Femur (tissue), 1 donor: ENCODE measurements around the gene KIF3A.
A peak's percentile ranks its signal among the peaks of the same experiment; 100 is the strongest.

Source experiments
- DNase-seq: peaks from one replicate; pipeline ENCODE4 v3.0.0-alpha.2; 2017

Gene KIF3A

DNA sequence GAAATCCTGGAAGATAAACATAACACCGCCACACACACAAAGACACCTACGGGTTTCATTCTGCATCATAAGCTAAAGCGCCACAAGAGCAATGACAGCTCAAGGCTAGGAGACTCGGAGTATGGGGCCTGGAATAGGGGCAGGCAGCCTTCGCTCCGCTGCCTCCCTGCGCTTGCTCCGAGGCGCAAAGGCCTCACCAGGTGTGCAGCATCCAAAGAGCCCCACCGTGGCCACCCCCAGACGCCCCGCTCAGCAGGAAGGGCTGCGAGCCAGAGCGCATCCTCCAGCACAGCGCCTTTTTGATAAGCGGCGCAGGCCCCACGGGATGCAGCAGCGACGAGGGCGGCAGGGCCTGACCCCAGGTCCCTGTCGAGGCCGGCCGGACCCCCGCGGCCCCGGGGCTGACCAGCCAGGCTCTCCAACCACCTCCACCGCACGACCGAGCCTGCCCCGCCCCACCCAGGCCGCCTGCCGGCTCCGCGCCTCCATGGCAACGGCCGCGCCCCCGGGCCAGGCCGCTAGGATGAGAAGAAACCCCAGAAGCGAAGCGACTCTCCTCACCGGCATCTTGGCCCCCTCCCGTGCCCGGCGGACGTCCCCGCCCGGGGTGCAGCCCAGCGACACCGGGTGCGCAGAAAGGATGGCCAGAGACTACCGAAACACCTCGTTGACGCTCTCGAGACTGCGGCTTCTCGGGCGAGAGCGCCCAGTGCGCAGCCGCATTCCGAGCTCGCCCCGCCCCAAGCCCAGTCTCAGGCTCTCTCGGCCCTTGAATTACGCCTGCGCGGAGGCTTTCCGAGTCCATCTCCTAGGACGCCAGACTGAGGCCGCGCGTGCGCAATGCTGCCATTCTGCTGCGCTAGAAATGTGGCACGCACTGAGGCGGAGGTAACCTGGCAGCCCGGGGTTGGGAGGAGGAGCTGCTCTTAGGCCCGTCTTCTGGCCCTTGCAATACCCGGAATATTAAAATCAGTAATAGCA, at the start of gene KIF3A:
TSS of gene KIF3A (minus strand) at position 694 of the 981 bp plus-strand sequence. CDS start at position 567, 127 bp downstream.
- DNase-seq, result peak; percentile 96

GRCh38 chr5:132787076-132787475, 49.7 kb upstream of the KIF3A start:
- DNase-seq, result no peak

GRCh38 chr5:132785864-132786263, 48.5 kb upstream of the KIF3A start:
- no peak for DNase-seq

DNA sequence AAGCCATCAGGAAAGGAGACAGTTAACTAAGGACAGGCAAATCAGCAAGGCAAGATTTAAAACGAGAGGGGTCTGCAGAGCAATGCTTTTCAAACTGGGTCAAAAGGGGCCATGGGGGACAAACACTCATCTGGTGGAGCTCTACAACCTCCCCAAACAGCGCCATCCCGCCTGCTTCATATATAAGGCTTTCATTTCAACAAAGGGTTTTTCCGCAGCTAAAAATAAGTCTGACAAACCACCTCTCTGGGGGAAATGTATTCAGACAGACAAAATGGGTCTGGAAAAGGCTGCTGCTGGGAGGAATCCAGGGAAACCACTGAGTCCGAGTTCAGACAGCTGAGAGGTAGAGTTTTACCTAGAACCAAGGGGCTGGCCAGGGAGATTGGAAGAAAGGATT, 48.0 kb upstream of the KIF3A start:
- DNase-seq, result no peak

GRCh38 chr5:132782101-132782500, 44.8 kb upstream of the KIF3A start:
- DNase-seq, result no peak

DNA sequence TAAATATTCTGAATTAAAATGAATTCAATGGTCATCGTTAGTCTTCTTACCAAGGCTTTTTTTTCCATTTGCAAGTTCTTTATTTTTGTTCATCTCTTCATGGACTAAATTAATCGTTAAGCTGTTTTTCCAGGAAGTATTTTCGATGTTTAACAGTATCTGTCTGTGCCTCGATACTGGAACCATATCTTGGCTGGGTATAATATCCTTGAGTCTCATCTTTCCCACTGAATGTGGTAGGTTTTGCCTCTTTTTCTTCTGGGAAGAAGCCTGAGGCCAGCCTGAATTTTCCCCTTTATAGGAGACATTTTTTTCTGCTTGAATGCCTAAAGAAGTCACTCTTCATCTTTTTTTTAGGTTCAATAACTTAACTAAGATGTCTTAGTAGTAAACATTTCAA, 43.7 kb upstream of the KIF3A start:
- DNase-seq, result no peak

DNA sequence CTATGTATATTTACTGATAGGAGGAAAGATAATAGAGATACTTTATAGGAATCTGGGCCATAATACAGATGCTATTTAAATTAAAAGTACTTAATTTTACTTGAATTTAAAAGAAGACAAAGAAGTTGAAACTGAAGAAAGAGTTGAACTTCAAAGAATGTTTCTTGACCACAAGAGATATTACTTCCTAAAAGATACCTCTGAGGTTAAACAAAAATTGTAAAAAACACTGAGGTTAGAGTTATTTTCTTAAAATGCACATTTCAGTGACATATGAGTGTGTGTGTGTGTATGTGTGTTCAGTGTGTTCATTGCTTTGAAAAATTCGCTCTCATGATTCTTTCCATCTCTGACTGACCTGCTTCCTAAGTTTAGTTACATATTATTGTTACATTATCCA, 43.2 kb upstream of the KIF3A start:
- DNase-seq, result no peak

DNA sequence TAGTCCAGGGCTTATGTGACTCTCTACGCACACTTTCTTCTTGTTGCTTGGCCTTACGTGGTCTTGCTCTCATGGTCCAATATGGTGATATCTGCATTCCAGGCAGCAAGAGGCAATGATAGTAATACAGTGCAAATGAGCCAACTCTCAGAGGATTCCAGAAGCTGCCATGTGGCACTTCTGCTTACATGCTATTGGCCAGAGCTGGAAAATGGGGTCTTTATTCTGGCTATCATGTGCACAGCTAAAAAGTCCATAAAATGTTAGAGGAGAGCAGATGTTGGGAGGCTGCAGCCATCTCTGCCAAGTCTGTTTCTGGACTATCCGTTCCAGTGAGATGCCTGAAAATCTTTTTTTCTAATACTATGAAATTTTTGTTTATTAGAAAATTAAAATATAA, 42.6 kb upstream of the KIF3A start:
- no peak for DNase-seq

GRCh38 chr5:132778856-132779255, 41.5 kb upstream of the KIF3A start:
- no peak for DNase-seq

GRCh38 chr5:132778129-132778528, 40.8 kb upstream of the KIF3A start:
- DNase-seq, result no peak

- DNase-seq, result peak; percentile 80
These were observed 40.1 kb upstream of the KIF3A start, which contains the start of gene SEPTIN8 for GRCh38 chr5:132777209-132778069. TSS of gene SEPTIN8 (minus strand) at chr5:132777239. CDS start at chr5:132777137, 102 bp downstream.

DNA sequence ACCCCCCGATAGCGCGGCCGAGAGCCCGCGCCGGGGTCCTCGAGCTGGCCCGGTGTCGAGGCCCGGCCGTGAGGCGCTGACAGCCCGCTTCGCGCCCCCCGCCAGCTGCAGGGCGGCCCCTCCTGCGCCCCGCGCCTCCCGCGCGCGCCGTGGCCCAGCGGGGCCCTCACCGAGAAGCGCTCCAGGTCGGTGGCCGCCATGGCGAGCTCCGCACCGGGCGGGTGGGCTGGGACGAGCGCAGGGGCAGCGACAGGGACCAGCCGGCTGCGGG, 39.5 kb upstream of the KIF3A start:
- no peak for DNase-seq

DNA sequence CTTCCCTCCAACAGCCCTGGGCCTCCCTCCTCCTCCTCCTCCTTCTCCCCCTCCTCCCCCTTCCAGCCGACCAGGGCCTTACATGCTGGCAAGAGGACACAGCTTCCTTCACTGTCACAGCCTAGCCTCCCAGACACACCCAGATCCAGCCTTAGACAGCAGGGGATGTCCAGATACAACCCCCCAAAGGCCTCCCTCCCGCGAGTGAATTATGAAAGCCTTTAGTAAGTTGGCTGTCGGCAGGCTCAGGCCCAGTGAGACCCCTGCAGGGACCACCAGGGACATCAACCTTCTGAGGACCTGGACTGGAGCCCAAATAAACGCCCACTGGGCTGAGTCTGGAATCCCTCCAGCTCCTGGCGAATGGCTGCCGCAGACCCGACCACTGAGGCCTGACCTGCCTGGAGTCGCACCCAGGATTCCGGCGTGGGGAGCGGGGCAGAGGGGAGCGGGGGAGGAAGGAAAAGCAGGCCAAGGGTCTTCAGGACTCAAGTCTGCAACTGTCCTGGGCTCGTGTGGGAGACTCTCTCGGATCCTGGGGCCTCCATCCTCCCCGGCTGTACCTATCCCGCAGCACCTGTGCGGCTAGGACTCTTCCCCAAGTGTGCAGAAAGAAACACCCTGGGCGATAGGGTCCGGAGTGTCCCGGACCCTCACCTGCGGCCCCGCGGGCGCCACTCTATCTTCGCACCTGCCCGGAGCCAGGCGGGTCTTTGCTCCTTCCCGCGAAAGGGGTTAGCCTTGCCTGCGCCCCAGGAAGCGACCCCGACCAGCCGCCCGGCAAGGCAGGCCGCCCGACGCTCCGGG, 39.0 kb upstream of the KIF3A start:
- DNase-seq, result peak; percentile 67

GRCh38 chr5:132775476-132775961, 38.2 kb upstream of the KIF3A start:
- no peak for DNase-seq

DNA sequence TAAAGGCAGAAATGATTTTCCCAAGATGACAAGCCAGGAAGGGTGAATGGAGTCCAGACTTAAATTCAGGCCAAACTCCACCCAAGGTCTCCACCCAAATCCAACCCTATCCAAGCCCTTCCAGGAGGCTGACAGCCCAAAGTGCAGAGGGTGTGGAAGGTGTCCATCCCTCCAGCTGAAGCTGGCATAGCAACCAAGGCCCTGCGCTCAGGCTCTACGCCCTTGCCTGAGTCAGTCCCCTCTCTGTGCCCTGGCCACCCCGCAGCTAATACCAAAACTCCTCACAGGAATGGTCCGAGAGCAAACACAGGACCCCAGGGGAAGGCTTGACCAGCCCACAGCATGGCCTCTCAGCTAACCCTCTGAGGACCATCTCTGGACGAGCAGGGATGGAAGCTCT, 37.5 kb upstream of the KIF3A start:
- DNase-seq, result no peak

DNA sequence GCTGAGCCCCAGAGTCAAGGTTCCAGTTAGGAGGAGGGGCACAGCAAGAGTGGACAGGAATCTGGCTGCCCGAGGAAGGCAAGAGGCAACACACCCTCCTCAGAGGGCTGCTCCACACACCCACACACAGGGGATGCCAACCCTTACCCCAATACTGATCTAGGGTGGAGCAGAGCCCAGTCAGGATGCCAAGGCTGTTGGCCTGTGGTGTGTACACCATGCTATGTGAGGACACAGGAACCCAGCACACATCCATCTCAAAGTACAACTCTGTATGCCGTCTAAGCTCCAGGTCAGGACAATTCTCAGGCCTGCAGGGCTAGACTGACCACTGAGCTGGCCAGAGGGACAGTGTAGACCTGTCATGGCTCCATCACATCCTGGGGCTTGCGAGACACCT, 37.1 kb upstream of the KIF3A start:
- no peak for DNase-seq

- DNase-seq, result no peak
These were observed 36.4 kb upstream of the KIF3A start for GRCh38 chr5:132773601-132774355.

DNA sequence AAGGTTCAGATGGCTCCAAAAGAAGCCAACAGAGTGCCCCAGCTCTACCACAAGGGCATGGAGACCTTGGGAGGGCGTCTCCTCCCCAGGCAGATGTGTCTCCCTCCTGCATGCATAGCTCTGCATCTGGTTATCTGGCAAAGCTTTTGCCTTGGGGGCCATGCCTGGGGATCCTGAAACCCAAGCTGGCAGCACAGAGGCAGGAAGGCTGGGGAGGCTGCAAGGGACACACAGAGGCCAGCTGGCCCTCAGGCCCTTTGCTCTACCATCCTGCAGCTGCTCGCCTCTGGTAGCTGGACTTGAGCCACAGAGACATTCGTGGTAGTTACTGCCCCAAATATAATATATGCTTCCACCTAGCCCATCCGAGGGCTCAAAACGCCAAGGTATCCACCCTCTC, 35.8 kb upstream of the KIF3A start:
- DNase-seq, result no peak

DNA sequence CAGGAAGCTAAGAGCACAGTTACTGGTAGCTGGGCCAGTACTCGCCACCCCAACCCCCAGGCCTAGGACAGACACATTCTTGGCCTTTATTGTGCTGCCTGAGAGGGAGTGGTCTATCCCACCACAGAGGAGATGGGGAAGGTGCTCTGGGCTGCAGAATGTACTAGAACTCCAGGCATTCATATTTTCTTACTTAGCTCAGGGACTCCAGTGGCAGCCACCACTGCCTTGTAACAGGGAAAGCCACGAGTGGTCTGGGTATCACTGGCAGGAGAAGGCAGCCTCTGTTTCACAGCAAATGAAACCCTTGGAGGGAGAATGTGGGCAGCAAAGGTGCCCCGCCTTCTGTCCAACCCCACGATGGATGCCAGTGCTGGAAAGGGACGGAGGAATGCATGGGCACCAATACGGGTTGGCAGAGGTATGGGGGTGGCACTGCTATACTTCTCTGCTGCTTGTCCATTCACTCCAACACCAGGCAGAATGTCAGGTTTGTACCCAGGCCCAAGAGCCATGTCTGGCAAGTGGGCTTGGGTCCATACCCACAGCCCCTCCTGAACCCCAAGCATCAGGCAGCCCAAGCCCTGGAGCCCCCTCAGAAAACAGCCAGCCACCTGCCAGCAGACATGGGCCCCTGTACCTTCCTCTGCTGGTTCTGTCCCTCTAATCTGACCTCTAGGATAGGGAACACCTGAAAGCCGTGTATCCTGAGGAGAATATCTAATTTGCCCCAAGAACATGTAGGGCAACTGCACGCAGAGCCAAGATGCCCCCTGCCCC, 35.1 kb upstream of the KIF3A start:
- DNase-seq, result no peak

GRCh38 chr5:132771503-132771998, 34.2 kb upstream of the KIF3A start:
- DNase-seq, result no peak
